IMR-90 (cell line): ENCODE results near the gene IRF5. TPM values are rescaled to one million over a fixed set of nuclear protein-coding genes. Genes with fewer than 3 reads are reported as not detected.

Source experiments
- ATAC-seq: fragments of 200-7000 bp; cut with Tn5 transposase; 2 replicates; pipeline ENCODE4 v1.9.1; 2020; ENCODE audit warnings: low read depth, mild to moderate bottlenecking, moderate library complexity
- BruUV-seq: library from RNA; stranded (reverse); fragments of 400-500 nt; replicated peaks from 2 replicates; lab custom pipeline; 2021; lab: Mats Ljungman, UMichigan
- CTCF ChIA-PET: fragments of 300-600 bp; formaldehyde crosslinking; extraction: SDS; loops from one replicate; lab custom pipeline; 2021; ENCODE audit warnings: antibody characterized with exemption; lab: Yijun Ruan, JAX
- POLR2A ChIA-PET: fragments of 300-600 bp; sonication (Branson Sonifier 250); formaldehyde crosslinking; loops from one replicate; lab custom pipeline; 2022; ENCODE audit warnings: antibody characterized with exemption; ENCODE audit not compliant: unreplicated experiment; lab: Charles Lee
- DNase-seq: peaks from one replicate; pipeline ENCODE4 v3.0.0; 2013
- H2AFZ ChIP-seq: replicated peaks from 2 replicates; pipeline ENCODE3; 2013; ENCODE audit warnings: low read length, mild to moderate bottlenecking; ENCODE audit not compliant: poor library complexity
- H2AK5ac ChIP-seq: 2 replicates; pipeline ENCODE4 v1.6.1; 2013; ENCODE audit warnings: low read depth, low read length, inconsistent platforms
- H2AK9ac ChIP-seq: replicated peaks from 2 replicates; pipeline ENCODE3; 2013; ENCODE audit warnings: mild to moderate bottlenecking, low read depth, low read length, moderate library complexity; ENCODE audit not compliant: poor library complexity
- H2BK120ac ChIP-seq: 2 replicates; pipeline ENCODE4 v1.6.1; 2013; ENCODE audit warnings: low read depth, low read length, inconsistent platforms
- H2BK15ac ChIP-seq: 3 replicates; pipeline ENCODE4 v1.6.1; 2013; ENCODE audit warnings: low read depth, low read length, inconsistent platforms
- H2BK20ac ChIP-seq: 2 replicates; pipeline ENCODE4 v1.6.1; 2013; ENCODE audit warnings: low read depth, mild to moderate bottlenecking, inconsistent platforms, low read length, moderate library complexity
- H2BK5ac ChIP-seq: 2 replicates; pipeline ENCODE4 v1.6.1; 2013; ENCODE audit warnings: mild to moderate bottlenecking, low read depth, low read length, inconsistent platforms; ENCODE audit not compliant: poor library complexity, severe bottlenecking
- H3K14ac ChIP-seq: replicated peaks from 2 replicates; pipeline ENCODE4 v1.6.1; 2013; ENCODE audit warnings: low read depth, low read length, inconsistent platforms
- H3K18ac ChIP-seq: 2 replicates; pipeline ENCODE4 v1.6.1; 2013; ENCODE audit warnings: low read depth, low read length, control low read depth
- H3K23ac ChIP-seq: 2 replicates; pipeline ENCODE4 v1.6.1; 2013; ENCODE audit warnings: low read depth, low read length, inconsistent platforms
- H3K27ac ChIP-seq: 2 replicates; pipeline ENCODE4 v1.5.1; 2013; ENCODE audit warnings: mild to moderate bottlenecking, control low read depth, low read length; ENCODE audit not compliant: insufficient read depth
- H3K27me3 ChIP-seq: 2 replicates; pipeline ENCODE4 v1.6.1; 2013; ENCODE audit warnings: low read length; ENCODE audit not compliant: control insufficient read depth, insufficient read depth
- H3K36me3 ChIP-seq: 2 replicates; pipeline ENCODE4 v1.6.1; 2013; ENCODE audit warnings: low read length, mixed read lengths; ENCODE audit not compliant: control insufficient read depth, insufficient read depth
- H3K4ac ChIP-seq: 2 replicates; pipeline ENCODE4 v1.6.1; 2013; ENCODE audit warnings: low read depth, low read length, inconsistent platforms
- H3K4me1 ChIP-seq: 2 replicates; pipeline ENCODE4 v1.6.1; 2013; ENCODE audit warnings: low read length, mixed read lengths; ENCODE audit not compliant: control insufficient read depth, insufficient read depth
- H3K4me2 ChIP-seq: 2 replicates; pipeline ENCODE4 v1.6.1; 2013; ENCODE audit warnings: low read depth, mild to moderate bottlenecking, control low read depth, low read length, moderate library complexity
- H3K4me3 ChIP-seq: 2 replicates; pipeline ENCODE4 v1.5.1; 2013; ENCODE audit warnings: low read depth, mild to moderate bottlenecking, control low read depth, low read length, moderate library complexity; ENCODE audit not compliant: insufficient read depth
- H3K56ac ChIP-seq: 2 replicates; pipeline ENCODE4 v1.6.1; 2013; ENCODE audit warnings: low read length, inconsistent platforms; ENCODE audit not compliant: insufficient read depth; ENCODE audit errors: extremely low read depth
- H3K79me1 ChIP-seq, 2 experiments: 2 replicates each; pipeline ENCODE4 v1.6.1; 2013; ENCODE audit warnings: low read length in 2 of 2, inconsistent platforms in 1 of 2, low read depth in 1 of 2
- H3K9ac ChIP-seq: 2 replicates; pipeline ENCODE4 v1.6.1; 2013; ENCODE audit warnings: low read depth, low read length, control low read depth
- H3K9me1 ChIP-seq: 2 replicates; pipeline ENCODE4 v1.6.1; 2013; ENCODE audit warnings: low read length, inconsistent platforms; ENCODE audit not compliant: insufficient read depth
- H3K9me3 ChIP-seq: 2 replicates; pipeline ENCODE4 v1.6.1; 2013; ENCODE audit warnings: low read length; ENCODE audit not compliant: control insufficient read depth, insufficient read depth
- H4K20me1 ChIP-seq: 2 replicates; pipeline ENCODE4 v1.6.1; 2013; ENCODE audit warnings: low read length, inconsistent platforms; ENCODE audit not compliant: insufficient read depth
- H4K5ac ChIP-seq: 2 replicates; pipeline ENCODE4 v1.6.1; 2013; ENCODE audit warnings: mild to moderate bottlenecking, low read depth, low read length, control low read depth
- H4K8ac ChIP-seq, 2 experiments: 2 replicates each; pipeline ENCODE4 v1.6.1; 2013; ENCODE audit warnings: low read depth in 2 of 2, low read length in 2 of 2, control low read depth in 1 of 2, inconsistent platforms in 1 of 2
- H4K91ac ChIP-seq: 2 replicates; pipeline ENCODE4 v1.6.1; 2013; ENCODE audit warnings: low read depth, low read length, inconsistent platforms; ENCODE audit not compliant: insufficient read depth
- BHLHE40 ChIP-seq: fragments of 150-350 bp; IDR thresholded peaks from 2 replicates; pipeline ENCODE4 v1.6.1; 2016; ENCODE audit warnings: mild to moderate bottlenecking, low read depth, low read length
- CHD1 ChIP-seq: IDR thresholded peaks from 2 replicates; pipeline ENCODE4 v1.6.1; 2012; ENCODE audit warnings: low read depth, low read length, improper control_type of control experiment
- MAZ ChIP-seq: IDR thresholded peaks from 2 replicates; pipeline ENCODE4 v1.6.1; 2012; ENCODE audit warnings: low read depth, mild to moderate bottlenecking, low read length, improper control_type of control experiment, moderate library complexity, borderline replicate concordance
- MXI1 ChIP-seq: IDR thresholded peaks from 2 replicates; pipeline ENCODE4 v1.6.1; 2012; ENCODE audit warnings: low read depth, mild to moderate bottlenecking, low read length, moderate library complexity, borderline replicate concordance
- NFE2L2 ChIP-seq: fragments of 150-350 bp; IDR thresholded peaks from 2 replicates; pipeline ENCODE4 v1.6.1; 2016; ENCODE audit warnings: low read depth, mild to moderate bottlenecking, low read length
- POLR2A ChIP-seq: IDR thresholded peaks from 2 replicates; pipeline ENCODE4 v1.6.1; 2012; ENCODE audit warnings: mild to moderate bottlenecking, low read depth, low read length
- RCOR1 ChIP-seq: IDR thresholded peaks from 2 replicates; pipeline ENCODE4 v1.6.1; 2012; ENCODE audit warnings: mild to moderate bottlenecking, low read length, improper control_type of control experiment; ENCODE audit not compliant: insufficient replicate concordance
- RFX5 ChIP-seq: IDR thresholded peaks from 2 replicates; pipeline ENCODE4 v1.8.0; 2012; ENCODE audit warnings: low read depth, mild to moderate bottlenecking, low read length, moderate library complexity
- WGBS, 2 experiments: methylation state at CpG; one replicate each; pipeline versions ENCODE4 v1.1.5 to v1.1.7; 2013; ENCODE audit warnings: missing lambda C conversion rate in 2 of 2; ENCODE audit not compliant: insufficient read length in 1 of 2; ENCODE audit errors: extremely low coverage in 2 of 2; 5-methylcytosine and 5-hydroxymethylcytosine counted together
- dilution Hi-C: fragments of 300-500 bp; cut with HindIII; formaldehyde crosslinking; loops from one replicate; pipeline ENCODE4 v1.14.3; 2018; ENCODE audit warnings: low sequenced_read_pairs; ENCODE audit not compliant: unreplicated experiment
- in situ Hi-C: fragments of 300-500 bp; cut with MboI; formaldehyde crosslinking; loops from 3 replicates; pipeline ENCODE4 v1.14.3; 2019; ENCODE audit warnings: low sequenced_read_pairs, inconsistent platforms, mixed read lengths
- intact Hi-C: fragments of 100-400 bp; cut with micrococcal nuclease; formaldehyde crosslinking; loops from 2 replicates; pipeline ENCODE4 v1.10.0; 2022
- polyA plus RNA-seq, 3 experiments: library from polyadenylated mRNA; depleted of rRNA; stranded (reverse); fragments of >200 nt; gene quantifications; 2 replicates each; pipeline ENCODE4 v1.2.3, GENCODE V29; 2012; ENCODE audit warnings: low replicate concordance in 1 of 3
- total RNA-seq: library from RNA; depleted of rRNA; stranded (reverse); fragments of >200 nt; gene quantifications from 2 replicates; pipeline ENCODE4 v1.2.3, GENCODE V29; 2012
- TF ChIP-seq, protein P1 (sequence below): fragments of 150-350 bp; IDR thresholded peaks from 2 replicates; pipeline ENCODE4 v1.6.1; 2017; ENCODE audit warnings: mild to moderate bottlenecking, antibody characterized with exemption, low read length, low read depth
- TF ChIP-seq, protein P2 (sequence below): conservative IDR thresholded peaks from 2 replicates; pipeline ENCODE4 v1.5.1; 2012; ENCODE audit warnings: mild to moderate bottlenecking, low read depth, low read length, improper control_type of control experiment
- TF ChIP-seq, protein P3 (sequence below): fragments of 150-350 bp; IDR thresholded peaks from 2 replicates; pipeline ENCODE4 v1.6.1; 2016; ENCODE audit warnings: low read depth, mild to moderate bottlenecking, low read length, moderate library complexity, borderline replicate concordance

Gene IRF5
- total and polyA plus RNA-seq, 2 of the 4 experiments (the other 2 are of a cell fraction) = 0.14 to 0.18 TPM

- no TSS peak for BruUV-seq
- no peak overlapping the region for H2AK5ac ChIP-seq
- H2AFZ ChIP-seq = no peak overlapping the region
- no peak overlapping the region for H3K27ac ChIP-seq
- H3K4me3 ChIP-seq = no peak overlapping the region
- DNase-seq = no peak
- H3K4ac ChIP-seq = no peak overlapping the region
- CTCF ChIA-PET = no interaction called here
- H4K8ac ChIP-seq = no peak overlapping the region
- no peak overlapping the region for H2BK15ac ChIP-seq
- no peaks in the 10 kb centered on the region for H3K9me1 ChIP-seq
- no peaks in the 10 kb centered on the region for H4K20me1 ChIP-seq
- TF ChIP-seq CHD1 (no peak), MXI1 (no peak), POLR2A (no peak), RCOR1 (no peak), RFX5 (no peak), NFE2L2 (no peak), BHLHE40 (no peak), MAZ (no peak)
- TF ChIP-seq, protein P1, sequence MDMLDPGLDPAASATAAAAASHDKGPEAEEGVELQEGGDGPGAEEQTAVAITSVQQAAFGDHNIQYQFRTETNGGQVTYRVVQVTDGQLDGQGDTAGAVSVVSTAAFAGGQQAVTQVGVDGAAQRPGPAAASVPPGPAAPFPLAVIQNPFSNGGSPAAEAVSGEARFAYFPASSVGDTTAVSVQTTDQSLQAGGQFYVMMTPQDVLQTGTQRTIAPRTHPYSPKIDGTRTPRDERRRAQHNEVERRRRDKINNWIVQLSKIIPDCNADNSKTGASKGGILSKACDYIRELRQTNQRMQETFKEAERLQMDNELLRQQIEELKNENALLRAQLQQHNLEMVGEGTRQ = no peak
- TF ChIP-seq, protein P2, sequence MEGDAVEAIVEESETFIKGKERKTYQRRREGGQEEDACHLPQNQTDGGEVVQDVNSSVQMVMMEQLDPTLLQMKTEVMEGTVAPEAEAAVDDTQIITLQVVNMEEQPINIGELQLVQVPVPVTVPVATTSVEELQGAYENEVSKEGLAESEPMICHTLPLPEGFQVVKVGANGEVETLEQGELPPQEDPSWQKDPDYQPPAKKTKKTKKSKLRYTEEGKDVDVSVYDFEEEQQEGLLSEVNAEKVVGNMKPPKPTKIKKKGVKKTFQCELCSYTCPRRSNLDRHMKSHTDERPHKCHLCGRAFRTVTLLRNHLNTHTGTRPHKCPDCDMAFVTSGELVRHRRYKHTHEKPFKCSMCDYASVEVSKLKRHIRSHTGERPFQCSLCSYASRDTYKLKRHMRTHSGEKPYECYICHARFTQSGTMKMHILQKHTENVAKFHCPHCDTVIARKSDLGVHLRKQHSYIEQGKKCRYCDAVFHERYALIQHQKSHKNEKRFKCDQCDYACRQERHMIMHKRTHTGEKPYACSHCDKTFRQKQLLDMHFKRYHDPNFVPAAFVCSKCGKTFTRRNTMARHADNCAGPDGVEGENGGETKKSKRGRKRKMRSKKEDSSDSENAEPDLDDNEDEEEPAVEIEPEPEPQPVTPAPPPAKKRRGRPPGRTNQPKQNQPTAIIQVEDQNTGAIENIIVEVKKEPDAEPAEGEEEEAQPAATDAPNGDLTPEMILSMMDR = no peak
- TF ChIP-seq, protein P3, sequence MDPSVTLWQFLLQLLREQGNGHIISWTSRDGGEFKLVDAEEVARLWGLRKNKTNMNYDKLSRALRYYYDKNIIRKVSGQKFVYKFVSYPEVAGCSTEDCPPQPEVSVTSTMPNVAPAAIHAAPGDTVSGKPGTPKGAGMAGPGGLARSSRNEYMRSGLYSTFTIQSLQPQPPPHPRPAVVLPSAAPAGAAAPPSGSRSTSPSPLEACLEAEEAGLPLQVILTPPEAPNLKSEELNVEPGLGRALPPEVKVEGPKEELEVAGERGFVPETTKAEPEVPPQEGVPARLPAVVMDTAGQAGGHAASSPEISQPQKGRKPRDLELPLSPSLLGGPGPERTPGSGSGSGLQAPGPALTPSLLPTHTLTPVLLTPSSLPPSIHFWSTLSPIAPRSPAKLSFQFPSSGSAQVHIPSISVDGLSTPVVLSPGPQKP = no peak
- no peaks in the 10 kb centered on the region for H3K79me1 ChIP-seq
- no peak overlapping the region for H4K91ac ChIP-seq
- no peak overlapping the region for H3K18ac ChIP-seq
- peak overlapping the region; percentile 42 for H2AK9ac ChIP-seq
- intact Hi-C loops (no loop called here), dilution Hi-C loops (no loop called here), in situ Hi-C loops (no loop called here)
- no peak overlapping the region for H3K56ac ChIP-seq
- H3K9ac ChIP-seq = no peak overlapping the region
- ATAC-seq = no peak
- H2BK120ac ChIP-seq = no peak overlapping the region
- no peak overlapping the region for H3K23ac ChIP-seq
- no peak overlapping the region for H3K14ac ChIP-seq
- no peak overlapping the region for H2BK20ac ChIP-seq
- no peak overlapping the region for H4K5ac ChIP-seq
- no peak overlapping the region for H2BK5ac ChIP-seq
- 90% methylated on average over 6 of the region's 21 CpGs; no CpG with 5 or more reads in 1 of the 2 experiments for WGBS, 2 experiments
- no peaks in the 10 kb centered on the region for H3K36me3 ChIP-seq
- no peaks in the 10 kb centered on the region for H3K4me1 ChIP-seq
- no peak overlapping the region for H3K4me2 ChIP-seq
- POLR2A ChIA-PET = interaction anchor here (0.6 kb wide), 1 partner anchor 109 kb away, joined by 3 read pairs; the partner anchor contains the start of gene TNPO3
- H3K27me3 ChIP-seq = peaks cover 18% of the 10 kb centered on the region
- no peaks in the 10 kb centered on the region for H3K9me3 ChIP-seq
Measured at GRCh38 chr7:128945668-128946366, 8.1 kb downstream of the IRF5 start.
